ENCODE data around the gene SOCS1.

DNA sequence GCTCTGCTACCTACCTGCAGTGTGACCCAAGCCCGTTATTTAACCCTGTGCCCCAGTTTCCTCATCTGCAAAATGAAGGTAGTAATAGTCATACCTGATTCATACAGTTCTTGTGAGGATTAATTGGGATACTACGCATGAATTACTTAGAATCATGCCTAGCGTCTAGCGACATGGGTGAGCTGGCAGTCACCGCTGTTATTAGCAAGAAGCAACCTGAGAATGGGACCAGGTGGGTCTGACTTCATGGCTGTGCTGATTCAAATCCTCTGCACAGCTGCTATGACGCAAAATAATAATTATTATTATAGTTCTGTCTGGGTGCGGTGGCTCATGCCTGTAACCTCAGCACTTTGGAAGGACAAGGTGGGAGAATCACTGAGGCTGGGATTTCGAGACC lies 7.9 kb downstream of the SOCS1 start:
- TF ChIP-seq, protein P1, sequence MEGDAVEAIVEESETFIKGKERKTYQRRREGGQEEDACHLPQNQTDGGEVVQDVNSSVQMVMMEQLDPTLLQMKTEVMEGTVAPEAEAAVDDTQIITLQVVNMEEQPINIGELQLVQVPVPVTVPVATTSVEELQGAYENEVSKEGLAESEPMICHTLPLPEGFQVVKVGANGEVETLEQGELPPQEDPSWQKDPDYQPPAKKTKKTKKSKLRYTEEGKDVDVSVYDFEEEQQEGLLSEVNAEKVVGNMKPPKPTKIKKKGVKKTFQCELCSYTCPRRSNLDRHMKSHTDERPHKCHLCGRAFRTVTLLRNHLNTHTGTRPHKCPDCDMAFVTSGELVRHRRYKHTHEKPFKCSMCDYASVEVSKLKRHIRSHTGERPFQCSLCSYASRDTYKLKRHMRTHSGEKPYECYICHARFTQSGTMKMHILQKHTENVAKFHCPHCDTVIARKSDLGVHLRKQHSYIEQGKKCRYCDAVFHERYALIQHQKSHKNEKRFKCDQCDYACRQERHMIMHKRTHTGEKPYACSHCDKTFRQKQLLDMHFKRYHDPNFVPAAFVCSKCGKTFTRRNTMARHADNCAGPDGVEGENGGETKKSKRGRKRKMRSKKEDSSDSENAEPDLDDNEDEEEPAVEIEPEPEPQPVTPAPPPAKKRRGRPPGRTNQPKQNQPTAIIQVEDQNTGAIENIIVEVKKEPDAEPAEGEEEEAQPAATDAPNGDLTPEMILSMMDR (IDR thresholded peaks at IDR 0.05; ENCODE audit: low read depth, low read length, poor library complexity, severe bottlenecking), result no peak
- no peak for TF ChIP-seq EZH2phosphoT487 (IDR thresholded peaks at IDR 0.05; ENCODE audit: borderline replicate concordance, low read length)
